Astrocyte (in vitro differentiated cells and primary cell): Measurements from ENCODE around the gene TARS3.

ENCODE experiments used
- EZH2 ChIP-seq: IDR thresholded peaks from 2 replicates; pipeline ENCODE4 v1.6.1; 2012; ENCODE audit warnings: mild to moderate bottlenecking, low read length, inconsistent platforms; ENCODE audit not compliant: insufficient read depth
- TF ChIP-seq, protein P1 (sequence below): IDR thresholded peaks from 2 replicates; pipeline ENCODE4 v1.5.1; 2011; ENCODE audit warnings: low read depth, mild to moderate bottlenecking, inconsistent platforms, low read length, moderate library complexity; ENCODE audit not compliant: insufficient read depth

DNA sequence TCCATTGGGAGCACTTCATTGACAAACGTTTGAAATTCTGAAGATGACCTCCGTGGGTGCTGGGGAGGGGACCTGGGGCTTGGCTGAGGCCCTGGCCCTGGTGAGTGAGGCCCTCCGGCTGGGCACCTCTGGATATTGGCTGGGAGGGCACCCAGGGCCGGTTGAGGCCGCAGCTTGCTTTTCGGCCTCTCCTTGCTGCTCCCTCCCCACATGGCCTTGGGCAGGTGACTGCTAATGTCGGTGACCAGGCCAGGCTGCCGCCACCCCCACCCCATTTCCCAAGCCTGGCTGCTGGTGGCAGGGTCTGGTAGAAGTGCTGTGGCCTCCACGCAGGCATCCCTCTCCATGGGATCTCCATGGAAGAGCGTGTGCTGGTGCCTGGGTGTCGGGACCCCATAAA is 111.6 kb downstream of the TARS3 start:
- TF ChIP-seq, protein P1, sequence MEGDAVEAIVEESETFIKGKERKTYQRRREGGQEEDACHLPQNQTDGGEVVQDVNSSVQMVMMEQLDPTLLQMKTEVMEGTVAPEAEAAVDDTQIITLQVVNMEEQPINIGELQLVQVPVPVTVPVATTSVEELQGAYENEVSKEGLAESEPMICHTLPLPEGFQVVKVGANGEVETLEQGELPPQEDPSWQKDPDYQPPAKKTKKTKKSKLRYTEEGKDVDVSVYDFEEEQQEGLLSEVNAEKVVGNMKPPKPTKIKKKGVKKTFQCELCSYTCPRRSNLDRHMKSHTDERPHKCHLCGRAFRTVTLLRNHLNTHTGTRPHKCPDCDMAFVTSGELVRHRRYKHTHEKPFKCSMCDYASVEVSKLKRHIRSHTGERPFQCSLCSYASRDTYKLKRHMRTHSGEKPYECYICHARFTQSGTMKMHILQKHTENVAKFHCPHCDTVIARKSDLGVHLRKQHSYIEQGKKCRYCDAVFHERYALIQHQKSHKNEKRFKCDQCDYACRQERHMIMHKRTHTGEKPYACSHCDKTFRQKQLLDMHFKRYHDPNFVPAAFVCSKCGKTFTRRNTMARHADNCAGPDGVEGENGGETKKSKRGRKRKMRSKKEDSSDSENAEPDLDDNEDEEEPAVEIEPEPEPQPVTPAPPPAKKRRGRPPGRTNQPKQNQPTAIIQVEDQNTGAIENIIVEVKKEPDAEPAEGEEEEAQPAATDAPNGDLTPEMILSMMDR, result no peak
- no peak for TF ChIP-seq EZH2
